Mesenteric fat pad (tissue), 1 donor: ENCODE results near the gene ADGRB2. TPM values are rescaled to one million over a fixed set of nuclear protein-coding genes. Genes with fewer than 3 reads are reported as not detected.

ENCODE experiments used
- DNase-seq: peaks from one replicate; pipeline ENCODE4 v3.0.0-alpha.2; 2020; ENCODE audit warnings: low spot score
- total RNA-seq: library from RNA; stranded (reverse); fragmentation: NEBNext Ultra II Directional; extraction: Animal tissue kit (Norgen Biotek cat#: 25700); gene quantifications from one replicate; pipeline ENCODE4 v1.2.1, GENCODE V29; 2021
- donor health status: DM: yes; HTN: yes; CAD: no.

The ADGRB2 gene
- total RNA-seq, 1 donor from 2014 or later: 3.9 TPM

DNA sequence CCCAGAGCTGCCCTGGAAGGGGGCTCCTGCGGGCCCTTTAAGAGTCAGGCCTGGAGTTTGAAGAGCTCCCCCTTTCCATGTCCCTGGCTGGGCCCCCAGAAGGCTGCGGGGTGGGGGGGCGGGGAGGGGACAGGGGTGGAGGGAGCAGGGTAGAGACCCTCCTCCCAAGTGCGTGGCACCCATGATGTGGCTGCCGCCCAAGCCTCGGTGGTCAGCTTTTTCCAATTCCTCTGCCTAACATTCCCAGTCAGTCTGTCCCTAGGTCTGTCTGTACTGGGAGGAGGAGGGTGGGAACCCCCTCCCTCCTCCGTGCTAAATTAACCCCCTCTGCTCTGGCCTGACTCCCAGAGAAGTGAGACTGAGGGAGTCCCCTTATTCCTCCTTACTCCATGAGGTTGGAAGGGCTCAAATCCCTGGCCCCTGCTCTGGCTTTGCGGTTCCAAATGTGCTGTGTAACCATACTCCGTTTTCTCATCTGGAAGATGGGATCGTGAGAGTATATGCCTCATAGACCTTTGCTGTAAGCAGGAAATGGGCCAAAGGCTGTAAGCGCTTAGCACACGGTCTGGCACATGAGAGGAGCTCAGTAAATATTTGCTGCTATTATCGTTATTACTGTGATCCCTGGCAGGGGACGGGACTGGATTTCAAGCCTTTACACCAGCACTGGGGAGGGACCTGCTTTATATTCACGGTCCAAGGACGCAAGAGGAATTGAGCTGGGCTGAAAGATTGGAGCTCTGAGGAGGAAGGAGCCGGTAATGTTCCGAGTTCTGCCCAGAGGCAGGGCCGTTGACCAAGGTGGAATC is 59.7 kb downstream of the ADGRB2 start:
- no peak for DNase-seq

DNA sequence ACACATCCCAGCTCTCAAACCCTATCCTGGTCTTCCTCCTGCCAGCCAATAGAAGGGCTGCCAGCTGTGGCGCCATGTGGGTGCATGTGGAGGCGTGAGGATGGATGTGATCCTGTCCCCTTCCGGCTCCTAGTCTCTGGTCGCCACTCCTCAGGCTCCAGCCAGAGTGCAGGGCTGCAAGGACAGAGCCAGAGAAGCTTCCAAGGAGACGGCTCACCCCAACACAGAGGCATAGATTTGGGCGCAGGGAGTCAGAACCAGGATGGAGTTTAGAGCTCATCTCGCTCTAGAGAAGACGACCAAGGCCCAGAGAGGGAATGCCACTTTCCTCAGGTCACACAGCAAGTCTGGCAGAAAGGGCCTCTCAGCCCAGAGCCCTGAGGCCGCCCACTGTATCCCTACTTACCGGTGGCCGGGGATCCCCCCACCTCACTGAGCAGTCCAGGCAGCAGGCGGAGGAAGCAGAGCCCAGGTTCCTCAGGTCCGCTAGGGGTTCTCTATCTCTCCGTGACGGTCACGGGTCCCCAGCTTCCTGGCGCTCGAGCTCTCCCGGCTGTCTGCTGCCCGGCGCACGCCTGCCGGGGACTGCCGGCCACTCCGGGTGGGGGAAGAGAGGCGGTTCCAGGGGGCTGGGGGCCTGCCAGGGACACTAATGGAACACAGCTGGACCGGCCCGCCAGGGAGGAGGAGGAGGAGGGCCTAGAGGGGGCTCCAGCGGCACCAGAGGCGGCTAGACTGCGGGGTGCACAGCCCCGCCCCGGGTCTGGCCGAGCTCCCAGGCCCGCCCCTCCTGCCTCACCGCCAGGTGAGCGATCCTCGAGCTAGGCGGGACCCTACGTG is 60.5 kb downstream of the ADGRB2 start, which contains the start of gene COL16A1:
Gene COL16A1, minus strand, starts transcription at position 587 of the 840 bp plus-strand sequence. CDS start 1,824 bp downstream, outside the sequence.
- DNase-seq: peak; percentile 93

DNA sequence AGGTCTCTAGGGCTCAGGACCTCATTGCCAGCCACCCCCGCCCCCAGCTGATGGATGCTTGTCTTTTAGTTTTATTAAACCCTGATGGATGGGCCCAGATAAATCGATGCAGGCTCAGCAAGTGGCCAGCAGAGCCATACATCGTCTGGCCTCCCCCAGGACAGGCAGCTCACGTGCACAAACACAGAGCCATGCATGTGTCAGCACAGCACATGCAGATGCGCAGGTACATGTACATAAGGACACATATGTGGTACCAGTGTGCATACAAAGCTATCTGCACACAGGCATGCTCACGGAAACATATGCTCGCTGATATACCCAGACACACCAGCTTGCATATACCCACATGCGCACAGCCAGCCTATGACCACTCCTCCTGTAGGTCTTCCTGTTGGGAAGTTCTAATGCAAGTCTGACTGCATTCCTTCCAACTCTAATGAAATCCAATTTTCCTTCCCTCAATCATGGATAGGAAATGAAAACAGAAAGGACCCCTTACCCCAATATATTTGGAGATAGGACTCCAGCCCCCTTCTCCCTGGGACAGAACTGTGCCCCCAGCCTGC is 61.2 kb downstream of the ADGRB2 start:
- no peak for DNase-seq

DNA sequence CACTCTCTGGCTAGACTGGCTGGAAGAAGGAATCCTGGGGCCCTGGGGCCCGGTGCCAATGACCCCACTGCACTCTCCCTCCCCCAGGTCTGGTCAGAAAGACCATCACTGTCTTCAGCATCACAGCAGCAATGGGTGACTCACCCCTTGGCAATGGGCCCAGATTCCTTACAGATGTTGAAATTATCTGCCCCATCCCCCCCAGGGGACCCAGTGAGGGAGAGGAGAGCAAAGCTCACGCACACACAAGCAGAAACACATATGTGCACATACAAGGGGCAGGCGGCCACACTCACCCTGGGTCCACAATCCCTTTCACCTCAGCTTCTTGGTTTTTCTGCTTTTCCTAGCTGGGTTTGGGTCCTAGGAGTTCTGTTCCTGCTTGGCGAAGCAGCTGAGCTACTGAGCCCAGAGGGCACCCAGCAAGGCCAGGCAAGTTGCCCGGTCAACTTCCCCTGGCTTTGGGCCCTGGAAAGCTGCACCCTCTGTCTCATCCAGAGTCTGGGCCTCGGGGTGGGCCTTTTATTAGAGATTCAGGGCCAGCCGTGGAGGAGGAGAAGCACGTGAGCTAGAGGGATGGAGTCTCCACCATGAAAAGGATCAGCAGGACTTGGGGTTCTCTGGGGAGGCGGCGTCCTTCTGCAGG is 62.9 kb downstream of the ADGRB2 start:
- DNase-seq: peak; percentile 96

DNA sequence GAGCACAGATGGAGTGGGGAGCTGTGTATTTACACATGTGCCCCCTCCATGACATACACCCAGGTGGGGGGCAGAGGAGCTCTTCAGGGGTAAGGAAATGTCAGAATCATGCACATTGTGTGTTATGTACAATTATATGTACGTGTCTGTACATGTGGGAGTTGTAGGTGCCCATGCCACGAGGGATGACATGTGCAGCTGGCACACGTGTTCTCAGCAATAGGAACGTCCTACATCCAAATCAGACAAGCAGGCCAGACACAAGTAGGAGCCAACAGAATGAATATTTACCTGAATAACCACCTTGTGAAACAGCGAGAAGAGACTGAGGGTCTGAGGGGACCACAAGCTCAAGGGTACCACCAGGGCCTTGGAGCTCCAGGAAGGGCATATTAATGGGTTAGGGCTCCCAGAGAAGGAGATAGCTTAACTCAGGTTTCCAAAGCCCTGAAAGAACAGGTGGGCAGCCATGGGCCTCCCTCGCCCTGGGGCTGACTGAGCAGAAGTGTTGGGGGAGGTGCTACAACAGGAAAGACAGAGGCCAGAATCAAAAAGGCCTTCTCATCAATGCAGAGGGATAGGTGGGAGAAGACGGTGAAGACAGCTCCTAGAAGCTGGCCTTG is 63.6 kb downstream of the ADGRB2 start:
- no peak for DNase-seq

DNA sequence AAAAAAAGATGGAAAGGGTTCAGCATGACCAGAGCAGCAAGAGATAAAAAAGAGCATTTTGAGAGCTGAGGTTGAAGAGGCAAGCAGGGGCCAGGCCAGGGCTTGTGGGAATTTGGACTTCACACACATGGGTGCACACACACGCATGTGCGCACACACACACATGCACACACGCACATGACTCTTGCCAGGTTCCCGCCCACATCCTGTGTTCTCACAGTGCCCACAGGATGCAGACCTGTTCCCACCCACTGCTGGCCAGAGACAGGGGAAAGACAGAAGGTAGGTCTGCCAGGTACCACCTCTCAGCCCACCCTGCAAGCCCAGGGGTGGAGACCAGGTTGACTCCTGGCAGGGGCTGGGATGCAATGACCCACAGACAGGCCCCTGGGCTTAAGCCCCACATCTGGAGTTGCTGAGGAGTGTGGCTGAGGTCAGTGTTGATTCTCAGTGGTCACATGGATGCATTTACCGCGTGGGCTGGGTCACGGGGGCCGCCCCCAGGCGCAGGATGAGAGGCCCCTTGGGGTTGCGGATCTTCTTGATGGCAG is 64.7 kb downstream of the ADGRB2 start:
- DNase-seq: no peak

DNA sequence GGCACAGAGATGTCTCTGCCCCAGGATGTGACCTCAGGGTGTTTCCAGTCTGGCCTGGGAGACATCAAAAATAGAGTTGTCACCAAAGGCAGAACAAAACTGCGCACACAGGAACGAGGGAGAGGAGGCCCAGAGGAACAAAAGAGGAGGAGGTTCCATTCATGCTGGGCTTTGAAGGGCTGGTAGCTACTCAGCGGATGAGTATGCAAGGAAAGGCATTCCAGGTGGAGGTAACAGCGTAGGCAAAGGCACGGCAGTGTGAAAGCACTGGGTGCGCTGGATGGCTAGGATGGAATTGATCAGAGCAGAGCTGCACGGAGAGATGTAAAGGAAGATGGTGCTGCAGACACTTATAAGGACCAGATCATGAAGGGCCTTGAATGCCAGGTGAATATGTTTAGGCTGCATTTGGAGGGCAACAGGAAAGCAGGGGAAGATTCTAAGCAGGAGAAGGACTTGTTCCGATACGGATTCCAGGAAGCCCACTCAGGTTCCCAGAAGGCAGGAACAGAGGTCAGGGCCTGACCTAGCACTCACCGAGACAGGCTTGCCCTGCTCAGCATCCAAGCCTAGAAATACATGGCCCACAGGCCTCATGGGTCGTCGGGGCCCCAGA is 66.7 kb downstream of the ADGRB2 start:
- DNase-seq: no peak

DNA sequence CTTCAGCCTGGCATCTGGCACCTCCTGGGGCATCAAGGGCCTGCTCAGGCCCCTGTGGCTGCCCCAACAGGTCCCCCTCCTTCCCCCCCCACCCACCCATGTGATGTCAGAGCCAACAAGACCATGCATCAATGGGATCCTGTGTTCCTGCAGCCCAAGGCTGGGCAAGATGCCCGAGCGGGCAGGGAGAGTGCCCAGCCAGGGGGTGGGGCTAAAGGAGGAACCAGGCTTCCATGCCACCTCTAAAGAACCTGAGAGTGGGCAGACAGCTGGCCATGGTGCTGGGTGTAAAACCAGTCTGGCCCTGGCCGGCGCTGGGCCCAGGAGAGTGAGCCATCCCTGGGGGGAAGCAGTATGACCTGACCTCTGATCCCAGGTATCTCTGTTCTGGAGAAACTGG is 67.9 kb downstream of the ADGRB2 start:
- DNase-seq: no peak

DNA sequence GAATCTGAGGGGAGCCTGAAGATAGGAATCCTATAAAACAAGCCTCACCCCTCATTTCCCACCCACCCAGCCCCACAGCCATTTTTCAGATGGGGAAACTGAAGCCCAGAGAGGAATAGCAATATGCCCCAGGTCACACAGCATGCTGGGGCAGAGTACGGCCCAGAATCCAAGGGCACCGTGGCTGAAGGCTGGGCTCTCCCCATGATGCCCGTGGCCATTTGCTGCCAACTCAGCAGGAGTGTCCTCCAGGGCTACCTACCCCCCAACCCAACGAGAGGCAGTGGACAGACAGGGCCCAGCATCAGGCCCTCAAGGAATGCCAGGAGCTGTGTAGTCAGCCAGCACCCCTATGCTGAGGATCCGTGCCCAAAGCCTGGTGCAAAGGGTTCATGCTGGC is 68.8 kb downstream of the ADGRB2 start:
- no peak for DNase-seq

DNA sequence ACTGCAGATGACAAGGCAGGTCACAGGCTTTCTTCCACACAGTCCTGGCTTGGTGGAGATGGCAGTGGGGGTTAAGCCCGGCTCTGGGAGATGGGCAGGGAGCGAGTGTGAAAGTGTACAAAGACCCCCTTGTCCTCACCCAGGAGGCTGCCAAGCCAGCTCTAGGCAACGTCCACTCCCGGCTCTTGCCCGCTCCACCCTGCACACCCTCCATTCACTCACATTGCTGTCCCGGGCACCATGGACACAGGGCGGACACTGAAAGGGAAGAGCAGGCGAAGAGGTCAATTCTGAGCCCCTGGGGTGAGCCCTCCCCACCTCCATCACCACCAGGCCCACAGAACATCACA is 69.2 kb downstream of the ADGRB2 start:
- no peak for DNase-seq

DNA sequence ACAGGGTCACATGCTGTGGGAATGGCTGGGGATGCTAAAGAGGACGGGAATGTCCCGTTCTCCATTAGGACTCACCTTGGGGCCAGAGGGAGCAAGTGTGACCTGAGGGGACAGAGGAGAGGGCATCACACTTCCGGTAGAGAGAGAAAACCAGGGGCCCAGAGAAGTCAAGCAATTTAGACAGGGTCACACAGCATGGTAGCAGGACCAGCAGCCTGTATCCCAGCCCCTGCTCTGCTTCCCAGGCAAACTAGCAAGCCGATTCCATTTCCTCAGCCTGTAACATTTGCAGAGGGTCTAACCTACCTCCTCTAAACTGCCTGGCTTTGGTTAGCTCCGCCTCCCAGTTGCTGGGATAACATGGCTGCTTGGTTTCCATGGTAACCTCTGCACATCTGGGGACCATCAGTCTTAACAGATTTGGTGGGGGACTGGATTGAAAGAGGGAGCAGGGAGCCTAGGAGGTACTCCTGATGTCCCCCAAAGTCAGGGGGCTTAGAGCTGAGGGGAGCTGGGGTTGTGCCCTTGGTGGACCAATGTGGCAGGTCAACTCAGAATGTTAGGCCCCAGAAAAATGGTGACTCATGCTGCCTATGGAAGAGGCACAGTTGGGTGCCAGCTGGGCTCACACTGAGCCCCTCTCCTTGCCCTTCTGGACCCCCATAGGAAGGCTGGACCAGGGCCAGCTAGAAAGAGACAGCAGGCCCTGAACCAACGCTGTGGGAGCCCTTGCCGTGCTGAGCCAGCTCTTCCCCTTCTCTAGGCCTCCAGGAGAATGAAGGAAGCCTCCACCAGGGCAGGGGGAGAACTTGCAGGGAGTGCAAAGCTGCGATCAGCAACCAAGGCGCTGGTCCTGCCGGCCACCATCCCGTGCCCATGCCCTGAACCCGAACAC is 69.8 kb downstream of the ADGRB2 start:
- DNase-seq: no peak

DNA sequence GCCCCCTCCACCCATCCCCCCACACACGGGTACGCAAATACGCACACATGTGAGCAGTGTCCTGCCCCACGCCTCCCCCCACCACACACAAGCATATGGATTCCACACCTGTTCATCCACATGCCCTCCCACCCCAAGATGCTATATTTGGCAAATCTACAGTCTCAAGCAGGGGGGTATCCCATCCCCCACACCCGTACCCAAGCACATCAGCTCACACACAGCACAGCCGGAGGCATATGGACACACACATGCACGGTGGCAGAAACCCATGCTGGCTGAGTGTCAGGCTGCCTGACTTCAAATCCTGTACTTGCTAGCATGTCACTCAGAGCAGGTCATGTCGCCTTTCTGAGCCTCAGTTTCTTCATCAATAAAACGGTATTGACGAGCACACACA is 70.9 kb downstream of the ADGRB2 start:
- no peak for DNase-seq

DNA sequence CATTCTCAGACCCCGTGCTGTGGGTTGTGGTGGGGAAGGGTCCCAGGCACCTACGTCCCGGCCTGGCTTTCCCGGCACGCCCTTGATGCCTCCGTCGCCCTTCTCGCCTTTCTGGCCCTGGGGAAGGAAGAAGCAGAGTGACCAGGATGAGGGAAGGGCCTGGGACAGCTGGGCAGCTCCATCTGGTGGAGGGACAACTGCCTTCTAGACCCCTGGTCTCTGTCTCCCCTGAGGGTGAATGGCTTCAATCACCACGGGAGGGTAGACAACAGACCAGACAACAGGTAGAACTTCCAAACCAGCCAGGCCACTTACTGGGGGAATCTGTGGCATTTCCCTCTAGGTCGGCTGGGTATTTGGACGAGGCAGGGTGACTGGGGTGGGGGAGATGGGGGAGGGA is 72.2 kb downstream of the ADGRB2 start:
- no peak for DNase-seq

DNA sequence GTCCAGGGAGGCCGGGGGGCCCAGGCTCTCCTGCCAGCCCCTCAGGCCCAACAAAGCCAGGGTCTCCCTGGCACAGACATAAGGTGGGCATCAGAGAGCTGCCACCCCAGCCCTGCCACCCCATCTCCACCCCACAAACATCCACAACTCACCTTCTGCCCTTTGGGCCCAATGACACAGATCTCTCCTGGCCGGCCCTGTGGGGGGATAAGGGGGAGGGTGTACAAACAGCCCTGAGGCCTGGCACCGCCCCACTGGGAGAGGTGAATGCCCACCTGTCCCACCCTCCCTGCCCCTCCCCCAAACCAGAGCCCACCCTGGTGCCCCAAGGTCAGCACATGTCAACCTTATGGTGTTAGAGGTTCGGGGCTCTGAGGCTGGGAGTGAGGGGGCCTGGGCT is 72.7 kb downstream of the ADGRB2 start:
- DNase-seq: no peak

DNA sequence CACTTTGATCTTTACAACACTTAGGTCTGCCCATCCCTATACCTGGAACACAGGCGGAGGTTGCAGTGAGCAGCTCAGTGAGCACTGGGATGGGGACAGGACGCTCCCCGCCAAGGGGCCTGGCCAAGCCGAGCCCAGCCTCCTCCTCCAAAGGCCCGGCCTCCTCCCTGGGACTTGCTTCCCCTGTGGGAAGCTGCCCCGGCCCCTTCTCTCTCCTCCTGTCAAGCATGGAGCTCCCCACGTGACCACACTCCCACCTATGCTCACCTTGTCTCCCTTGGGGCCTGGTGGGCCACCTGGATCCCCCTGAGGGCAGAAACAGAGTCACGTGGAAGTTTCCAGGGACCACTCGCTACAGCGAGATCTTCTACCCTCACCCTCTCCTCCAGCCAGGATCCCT is 73.2 kb downstream of the ADGRB2 start:
- DNase-seq: no peak

DNA sequence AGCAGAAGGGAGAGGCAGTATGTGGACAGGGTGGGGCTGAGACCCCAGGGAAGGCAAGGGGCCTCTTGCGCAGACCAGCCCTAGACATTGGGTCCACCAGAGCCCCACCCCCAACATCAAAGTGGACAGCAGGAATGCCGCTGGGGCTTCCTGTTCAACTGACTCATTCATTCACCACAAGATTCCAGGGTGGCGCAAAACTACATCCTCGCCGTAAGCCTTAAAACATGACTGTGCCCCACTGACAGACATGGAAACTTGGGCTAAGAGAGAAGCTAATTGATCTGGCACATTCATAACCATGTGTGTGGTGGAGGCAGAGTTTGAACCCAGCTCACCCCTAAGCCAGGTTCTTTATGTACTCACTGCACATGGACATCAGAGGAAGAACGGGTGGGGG is 74.3 kb downstream of the ADGRB2 start:
- no peak for DNase-seq

DNA sequence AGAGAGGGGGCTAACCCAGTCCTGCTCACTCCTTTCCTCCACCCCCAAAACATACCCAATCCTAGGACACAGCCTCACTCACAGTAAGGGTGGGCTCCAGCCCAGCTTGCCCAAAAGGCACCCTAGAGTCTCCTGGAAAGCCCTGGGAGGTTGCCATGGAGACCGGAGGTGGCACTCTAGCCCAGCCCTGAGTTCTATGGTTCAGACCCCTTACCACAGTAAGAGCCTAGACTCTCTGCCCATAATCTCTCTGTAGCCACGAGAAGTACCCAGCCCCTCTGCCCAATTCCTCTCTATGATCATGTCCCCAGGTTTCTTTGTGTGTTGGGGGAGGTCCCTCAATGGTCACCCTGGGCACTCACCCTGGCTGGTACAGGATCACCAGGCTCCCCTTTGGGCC is 74.8 kb downstream of the ADGRB2 start:
- DNase-seq: no peak

DNA sequence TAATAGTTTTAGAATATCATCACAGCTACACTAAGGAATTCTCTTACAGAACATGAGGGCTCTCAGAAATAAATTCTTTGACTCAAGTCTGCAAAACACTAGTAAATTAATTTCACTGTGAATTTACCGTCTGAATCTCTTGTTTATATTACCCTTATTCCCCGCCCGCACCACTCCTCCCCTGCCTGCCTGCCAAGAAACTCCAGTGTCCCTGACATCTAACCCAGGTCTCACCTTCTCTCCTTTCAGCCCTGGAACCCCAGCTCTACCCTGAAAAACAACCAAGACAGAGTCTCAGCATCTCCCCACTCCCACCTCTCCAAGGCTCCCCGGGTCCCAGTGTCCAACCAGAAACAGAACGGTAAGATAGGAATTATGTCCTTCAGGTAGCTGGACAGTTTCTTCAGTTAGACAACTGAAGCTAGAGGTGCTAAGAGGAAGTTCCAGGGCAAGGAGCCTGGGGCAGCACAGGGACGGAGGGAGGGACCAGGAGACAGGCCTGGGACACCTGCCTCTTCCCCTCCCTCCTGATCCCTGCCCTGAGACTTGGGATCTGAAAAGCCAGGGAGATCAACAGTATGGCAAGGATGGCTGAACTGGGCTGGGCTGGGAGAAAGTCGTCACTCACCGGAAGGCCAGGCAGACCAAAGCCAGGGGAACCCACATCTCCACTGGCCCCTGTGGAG is 75.8 kb downstream of the ADGRB2 start:
- DNase-seq: no peak

DNA sequence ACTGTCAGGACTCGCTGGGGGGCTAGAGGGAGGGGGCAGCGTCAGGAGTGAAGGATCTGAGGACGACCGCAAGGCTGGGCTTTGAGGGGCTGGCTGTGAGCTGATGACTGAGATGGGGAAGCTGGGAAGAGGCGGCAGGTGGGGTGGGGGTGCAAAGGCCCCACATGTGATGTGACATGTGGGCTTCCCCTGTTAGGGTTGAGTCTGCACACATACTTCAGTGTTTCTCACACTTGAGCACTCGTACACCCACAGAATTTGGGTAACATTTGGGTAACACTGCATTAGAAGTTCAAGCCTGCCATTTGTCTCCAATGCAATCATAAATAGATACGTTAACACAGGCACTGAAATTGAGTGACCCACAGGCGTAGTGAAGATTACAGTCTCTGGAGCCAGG is 76.5 kb downstream of the ADGRB2 start:
- no peak for DNase-seq
